ENCODE results near the gene COX8C.

COX8C gene

DNA sequence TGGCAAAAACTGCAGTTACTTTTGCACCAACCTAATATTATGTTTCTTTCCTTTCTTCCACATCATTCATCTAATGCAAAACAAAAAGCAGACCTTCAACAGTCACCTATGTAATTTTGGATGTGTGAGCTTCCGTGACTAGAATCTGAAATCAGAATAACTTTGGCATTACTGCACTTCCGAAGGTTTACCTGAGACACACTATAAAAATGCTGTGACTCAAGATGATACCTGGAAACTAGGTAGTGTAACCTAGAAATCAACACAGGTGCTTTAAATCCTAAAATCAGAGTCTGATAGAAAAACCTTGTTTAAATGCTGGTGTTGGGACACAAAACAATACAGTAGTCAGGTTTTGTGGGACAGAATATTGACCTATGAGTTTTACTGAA lies 16.4 kb upstream of the COX8C start:
- Mint-ChIP-seq H3K27ac (peak overlapping the region; percentile 83 to 96 (median 90)), H3K4me1 (peaks cover 39% of the 10 kb centered on the region), H3K9me3 (no peaks in the 10 kb centered on the region), H3K36me3 (ENCODE audit: low read depth) (peaks cover 11% of the 10 kb centered on the region), H3K4me3 (peak overlapping the region; percentile 94 to 98 (median 95)), H3K27me3 (ENCODE audit: low read depth) (no peaks in the 10 kb centered on the region)
- no peak for TF ChIP-seq CTCF (IDR thresholded peaks at IDR 0.05; ENCODE audit: unreplicated experiment in 3 of 3)

- H3K9me3 Mint-ChIP-seq: no peaks in the 10 kb centered on the region
- peak overlapping the region; percentile 83 to 96 (median 90) for H3K27ac Mint-ChIP-seq
- TF ChIP-seq CTCF (IDR thresholded peaks at IDR 0.05; ENCODE audit: unreplicated experiment in 3 of 3): no peak
- H3K4me1 Mint-ChIP-seq: peaks cover 39% of the 10 kb centered on the region
- no peaks in the 10 kb centered on the region for H3K27me3 Mint-ChIP-seq (ENCODE audit: low read depth)
- H3K4me3 Mint-ChIP-seq: peak overlapping the region; percentile 94 to 98 (median 95)
- H3K36me3 Mint-ChIP-seq (ENCODE audit: low read depth): peaks cover 12% of the 10 kb centered on the region
These were observed 15.8 kb upstream of the COX8C start for GRCh38 chr14:93331002-93331727.

DNA sequence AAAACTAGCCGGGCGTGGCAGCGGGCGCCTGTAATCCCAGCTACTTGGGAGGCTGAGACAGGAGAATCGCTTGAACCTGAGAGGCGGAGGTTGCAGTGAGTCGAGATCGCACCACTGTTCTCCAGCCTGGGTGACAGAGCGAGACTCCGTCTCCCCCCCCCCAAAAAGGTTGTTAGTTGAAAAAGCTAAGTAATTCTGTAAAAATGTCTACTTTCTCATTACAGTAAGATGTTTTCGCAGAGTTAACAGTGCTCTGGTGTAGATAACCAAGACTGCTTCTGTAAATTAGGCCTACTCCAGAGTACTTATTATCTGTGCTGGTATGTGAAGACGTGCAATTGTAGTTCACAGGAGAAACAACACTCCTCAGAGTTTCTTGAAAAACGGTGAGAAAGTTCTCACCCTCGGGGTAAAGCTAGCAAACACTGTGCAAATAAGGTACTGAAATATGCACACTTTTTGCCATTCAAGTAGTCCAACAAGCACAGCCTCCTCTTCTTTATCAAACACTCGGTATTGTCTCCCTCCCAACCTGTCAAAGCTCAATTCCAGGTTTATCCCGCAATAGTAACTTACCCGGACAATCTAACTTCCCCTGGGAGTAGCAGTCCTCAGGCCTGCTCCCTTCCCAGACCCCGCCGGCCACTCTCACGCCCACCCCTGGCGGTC lies 15.1 kb upstream of the COX8C start:
- peak overlapping the region; percentile 94 to 98 (median 95) for H3K4me3 Mint-ChIP-seq
- TF ChIP-seq CTCF (IDR thresholded peaks at IDR 0.05; ENCODE audit: unreplicated experiment in 3 of 3): no peak
- peaks cover 39% of the 10 kb centered on the region for H3K4me1 Mint-ChIP-seq
- peak overlapping the region; percentile 83 to 96 (median 90) for H3K27ac Mint-ChIP-seq
- peaks cover 12% of the 10 kb centered on the region for H3K36me3 Mint-ChIP-seq (ENCODE audit: low read depth)
- H3K27me3 Mint-ChIP-seq (ENCODE audit: low read depth): no peaks in the 10 kb centered on the region
- no peaks in the 10 kb centered on the region for H3K9me3 Mint-ChIP-seq

- Mint-ChIP-seq H3K4me1 (peaks cover 39% of the 10 kb centered on the region), H3K27me3 (ENCODE audit: low read depth) (no peaks in the 10 kb centered on the region), H3K27ac (peak overlapping the region; percentile 83 to 96 (median 90)), H3K36me3 (ENCODE audit: low read depth) (peaks cover 9% of the 10 kb centered on the region), H3K9me3 (no peaks in the 10 kb centered on the region), H3K4me3 (peak overlapping the region; percentile 94 to 98 (median 95))
- no peak for TF ChIP-seq CTCF (IDR thresholded peaks at IDR 0.05; ENCODE audit: unreplicated experiment in 3 of 3)
These were observed 14.6 kb upstream of the COX8C start for GRCh38 chr14:93332397-93332852.

- peak in 2 of 3 experiments; percentile 30 to 39 for TF ChIP-seq CTCF (IDR thresholded peaks at IDR 0.05; ENCODE audit: unreplicated experiment in 3 of 3)
- Mint-ChIP-seq H3K27ac (peak within 1 kb of the TSS; percentile 83 to 96 (median 90)), H3K27me3 (ENCODE audit: low read depth) (no peaks in the 10 kb centered on the region), H3K4me1 (peaks cover 39% of the 10 kb centered on the region), H3K4me3 (peak within 1 kb of the TSS; percentile 94 to 98 (median 95)), H3K9me3 (no peaks in the 10 kb centered on the region), H3K36me3 (ENCODE audit: low read depth) (peaks cover 5% of the 10 kb centered on the region)
These were observed 13.9 kb upstream of the COX8C start, which contains the start of gene BTBD7 for GRCh38 chr14:93332853-93333630. BTBD7 (minus strand) TSS chr14:93333036; CDS start chr14:93296051, 36,985 bp downstream.

All from nephron (organoid).